Fibroblast of villous mesenchyme (primary cell): ENCODE data around the gene LHCGR. TPM values are rescaled to one million over a fixed set of nuclear protein-coding genes. Genes with fewer than 3 reads are reported as not detected.

Source experiments
- DNase-seq: peaks from one replicate; pipeline ENCODE4 v3.0.0-alpha.2; 2010; ENCODE audit warnings: low read depth
- H3K4me3 ChIP-seq: 2 replicates; pipeline ENCODE4 v1.5.1; 2011; ENCODE audit warnings: low read depth, mild to moderate bottlenecking, low read length
- CTCF ChIP-seq: IDR thresholded peaks from 2 replicates; pipeline ENCODE4 v1.5.1; 2012; ENCODE audit warnings: low read depth, mild to moderate bottlenecking, low read length; ENCODE audit not compliant: insufficient read depth
- total RNA-seq: library from RNA; depleted of rRNA; stranded (reverse); fragments of >200 nt; gene quantifications from 2 replicates; pipeline ENCODE4 v1.2.3, GENCODE V29; 2012

Gene LHCGR
- total RNA-seq, 1 donor, result not detected

GRCh38 chr2:48781366-48781765 lies 25.8 kb upstream of the LHCGR start:
- DNase-seq, result no peak
- no peak for TF ChIP-seq CTCF
- no peak overlapping the region for H3K4me3 ChIP-seq

- no peak for TF ChIP-seq CTCF
- H3K4me3 ChIP-seq, result no peak overlapping the region
- no peak for DNase-seq
Observed at GRCh38 chr2:48779019-48779716, 23.6 kb upstream of the LHCGR start.

- H3K4me3 ChIP-seq, result no peak overlapping the region
- no peak for DNase-seq
- TF ChIP-seq CTCF, result no peak
Observed at GRCh38 chr2:48774251-48774650, 18.7 kb upstream of the LHCGR start.

DNA sequence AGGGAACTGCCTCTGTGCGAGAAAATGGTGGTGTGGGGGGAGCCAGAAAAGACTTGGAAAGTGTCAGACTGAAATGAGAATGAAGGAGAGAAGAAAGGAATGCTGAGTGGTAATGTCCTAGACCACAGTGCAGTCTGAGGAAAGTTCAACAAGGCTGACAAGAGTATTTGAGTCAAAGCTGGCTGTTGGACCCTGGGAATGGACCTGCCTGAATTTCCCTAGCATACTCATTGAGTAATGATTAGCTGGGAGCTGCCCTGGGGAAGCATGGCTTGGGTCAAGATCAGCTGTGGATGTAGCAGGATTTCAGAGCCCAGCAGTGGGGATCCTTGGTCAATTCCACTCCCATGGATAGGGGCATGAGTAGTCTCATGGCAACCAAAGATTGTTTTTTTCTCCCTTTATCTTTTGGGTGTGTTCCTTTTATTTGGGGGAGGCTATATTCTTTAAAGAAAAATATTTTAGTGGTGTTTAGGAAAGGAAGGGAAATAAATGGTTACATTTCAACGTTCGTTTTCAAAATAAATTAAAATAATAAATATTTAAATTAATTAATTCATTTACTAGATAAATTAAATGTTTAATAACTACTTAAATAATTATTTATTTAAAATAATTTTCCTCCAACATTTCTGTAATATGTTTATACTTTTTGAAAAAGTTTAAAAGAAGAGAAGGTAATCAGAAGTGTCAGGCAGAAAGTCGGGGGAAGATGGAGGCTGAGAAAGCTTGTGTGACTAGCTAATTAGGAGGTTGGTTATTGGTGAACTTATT lies 15.9 kb upstream of the LHCGR start:
- no peak for TF ChIP-seq CTCF

GRCh38 chr2:48770181-48770580 lies 14.7 kb upstream of the LHCGR start:
- no peak overlapping the region for H3K4me3 ChIP-seq
- TF ChIP-seq CTCF, result no peak
- no peak for DNase-seq

More for the DNA sequence above, 15.9 kb upstream of the LHCGR start:
- no peak overlapping the region for H3K4me3 ChIP-seq
- DNase-seq, result no peak

- DNase-seq, result no peak
- H3K4me3 ChIP-seq, result no peak overlapping the region
- no peak for TF ChIP-seq CTCF
Observed at GRCh38 chr2:48768669-48769068, 13.1 kb upstream of the LHCGR start.

DNA sequence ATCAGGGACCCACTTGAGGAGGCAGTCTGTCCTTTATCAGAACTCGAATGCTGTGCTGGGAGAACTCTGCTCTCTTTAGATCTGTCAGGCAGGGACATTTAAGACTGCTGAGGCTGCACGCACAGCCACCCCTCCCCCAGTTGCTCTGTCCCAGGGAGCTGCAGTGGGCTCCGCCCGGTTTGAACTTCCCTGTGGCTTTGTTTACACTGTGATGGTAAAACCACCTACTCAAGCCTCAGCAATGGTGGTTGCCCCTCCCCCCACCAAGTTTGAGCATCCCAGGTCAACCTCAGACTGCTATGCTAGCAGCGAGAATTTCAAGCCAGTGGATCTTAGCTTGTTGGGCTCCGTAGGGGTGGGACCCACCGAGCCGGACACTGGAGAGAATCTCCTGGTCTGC lies 11.8 kb upstream of the LHCGR start:
- no peak for TF ChIP-seq CTCF
- DNase-seq, result no peak

More for the DNA sequence above, 11.8 kb upstream of the LHCGR start:
- no peak overlapping the region for H3K4me3 ChIP-seq
